ENCODE measurements around the gene CLN6.
"Not testable (repeated sequence)": the region's sequence is repeated elsewhere in the genome, so short reads cannot be mapped to it uniquely, and the experiment has no call there.

Gene CLN6

DNA sequence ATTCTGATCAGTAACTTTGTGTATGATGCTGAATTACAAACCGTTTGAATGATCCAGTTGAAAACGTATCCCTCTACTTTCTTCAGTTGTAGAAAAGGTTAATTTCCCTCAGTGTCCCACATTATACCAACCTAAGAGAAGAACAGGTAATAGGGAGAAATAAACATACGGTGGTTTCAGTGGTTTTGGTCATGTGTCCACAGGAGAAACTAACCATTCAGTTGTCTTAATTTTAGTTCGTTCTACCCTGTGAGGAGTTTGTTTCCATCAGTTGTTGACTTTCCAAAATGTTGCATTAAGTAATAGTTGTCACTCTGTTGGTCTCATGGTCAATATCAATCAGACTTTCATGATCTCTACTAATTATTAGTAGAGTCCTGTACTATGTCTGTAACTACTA, 39.5 kb downstream of the CLN6 start:
- no peak for DNase-seq (ENCODE audit: low read depth, low spot score)

DNA sequence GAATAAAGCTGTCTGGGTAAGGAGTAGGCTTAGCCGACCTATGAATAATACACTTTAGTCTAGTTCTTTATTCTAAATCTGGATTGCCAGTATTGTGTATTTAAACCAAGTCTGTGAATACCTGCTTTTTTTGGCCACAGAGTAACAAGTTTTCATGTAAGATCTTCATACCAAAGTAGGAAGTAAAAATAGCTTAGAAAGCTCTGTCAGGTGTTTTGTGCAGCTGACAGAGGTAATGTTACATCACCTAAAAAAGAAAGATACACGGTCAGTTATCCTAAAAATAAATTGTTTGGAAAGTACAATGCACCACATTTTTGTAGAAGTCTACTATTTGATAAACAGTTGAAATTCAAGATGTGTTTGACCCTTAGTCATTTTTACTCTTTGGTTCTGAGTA, 40.9 kb downstream of the CLN6 start:
- no peak for DNase-seq (ENCODE audit: low read depth, low spot score)

DNA sequence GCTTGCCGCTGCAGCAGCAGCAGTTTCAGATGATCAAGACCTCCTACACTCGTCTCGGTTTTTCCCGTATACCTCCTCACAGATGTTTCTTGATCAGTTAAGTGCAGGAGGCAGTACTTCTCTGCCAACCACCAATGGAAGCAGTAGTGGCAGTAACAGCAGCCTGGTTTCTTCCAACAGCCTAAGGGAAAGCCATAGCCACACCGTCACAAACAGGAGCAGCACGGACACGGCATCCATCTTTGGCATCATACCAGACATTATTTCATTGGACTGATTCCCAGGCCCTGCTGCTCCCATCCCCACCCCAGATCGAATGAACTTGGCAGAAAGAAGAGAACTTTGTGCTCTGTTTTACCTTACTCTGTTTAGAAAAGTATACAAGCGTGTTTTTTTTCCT, 42.0 kb downstream of the CLN6 start:
- DNase-seq (ENCODE audit: low read depth, low spot score): peak; percentile 18

DNA sequence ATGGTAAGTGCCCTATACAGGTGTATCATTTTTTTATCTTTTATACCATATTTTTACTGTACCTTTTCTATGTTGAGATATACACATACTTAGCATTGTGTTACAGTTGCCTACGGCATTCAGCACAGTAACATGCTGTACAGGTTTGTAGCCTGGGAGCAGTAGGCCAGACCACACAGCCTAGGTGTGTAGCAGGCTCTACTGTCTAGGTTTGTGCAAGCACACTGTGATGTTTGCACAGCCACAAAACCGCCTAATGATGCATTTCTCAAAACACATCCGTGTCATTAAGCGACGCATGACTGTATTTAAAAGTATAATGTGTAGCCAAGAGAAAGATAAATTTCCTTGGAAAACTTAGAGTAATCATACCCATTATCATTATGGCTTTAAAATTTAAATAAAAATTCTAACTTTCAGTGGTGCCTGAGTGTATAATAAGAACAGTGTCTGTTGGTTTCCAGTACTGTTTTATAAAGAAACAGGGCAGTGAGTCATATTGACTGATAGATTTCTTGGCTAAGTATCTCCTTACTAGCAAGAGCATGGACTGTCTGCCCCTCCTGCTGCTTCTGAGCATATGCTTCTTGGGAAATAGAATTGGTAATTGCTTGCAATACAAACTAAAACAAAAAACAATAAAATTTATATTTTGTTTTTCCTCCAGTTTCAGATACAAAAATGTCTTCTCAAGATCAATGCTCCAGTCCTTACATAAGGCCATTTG, 42.7 kb downstream of the CLN6 start:
- peak; percentile 21 for DNase-seq (ENCODE audit: low read depth, low spot score)

DNA sequence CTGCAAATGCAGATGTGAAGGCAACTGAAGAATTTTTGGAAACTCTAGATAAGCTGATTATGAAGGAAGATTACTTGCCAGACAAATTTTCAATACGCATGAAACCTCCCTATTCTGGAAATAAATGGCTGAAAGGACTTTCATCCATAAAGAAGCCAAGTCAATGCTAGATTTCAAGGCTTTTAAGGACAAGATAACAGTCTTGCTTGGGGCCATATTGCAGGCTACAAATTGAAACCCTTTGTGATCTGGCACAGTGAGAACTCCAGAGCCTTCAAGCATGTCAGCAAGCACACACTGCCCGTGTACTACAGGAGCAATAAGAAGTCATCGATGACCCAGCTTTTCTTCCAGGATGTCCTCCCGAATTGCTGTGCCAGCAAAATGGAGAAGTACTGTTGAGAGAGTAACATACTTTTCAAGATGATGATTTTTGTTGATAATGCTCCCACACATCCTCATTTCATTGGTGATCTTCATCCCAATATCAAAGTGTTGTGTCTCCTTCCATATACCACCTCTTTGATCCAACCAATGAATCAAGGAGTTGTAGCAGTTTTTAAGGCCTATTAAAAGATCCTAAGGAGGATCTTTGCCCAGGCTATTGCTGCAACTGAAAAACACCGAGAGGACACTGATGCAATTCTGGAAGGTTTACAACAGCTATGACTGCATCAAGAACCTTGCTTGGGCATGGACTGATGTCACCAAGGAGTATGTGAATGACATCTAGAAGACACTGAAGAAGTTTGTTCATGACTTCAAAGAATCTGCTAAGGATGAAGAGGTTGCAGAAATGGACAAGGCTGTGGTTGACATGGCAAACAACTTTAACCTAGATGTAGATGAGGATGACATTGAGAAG, 44.7 kb downstream of the CLN6 start:
- no peak for DNase-seq (ENCODE audit: low read depth, low spot score)

DNA sequence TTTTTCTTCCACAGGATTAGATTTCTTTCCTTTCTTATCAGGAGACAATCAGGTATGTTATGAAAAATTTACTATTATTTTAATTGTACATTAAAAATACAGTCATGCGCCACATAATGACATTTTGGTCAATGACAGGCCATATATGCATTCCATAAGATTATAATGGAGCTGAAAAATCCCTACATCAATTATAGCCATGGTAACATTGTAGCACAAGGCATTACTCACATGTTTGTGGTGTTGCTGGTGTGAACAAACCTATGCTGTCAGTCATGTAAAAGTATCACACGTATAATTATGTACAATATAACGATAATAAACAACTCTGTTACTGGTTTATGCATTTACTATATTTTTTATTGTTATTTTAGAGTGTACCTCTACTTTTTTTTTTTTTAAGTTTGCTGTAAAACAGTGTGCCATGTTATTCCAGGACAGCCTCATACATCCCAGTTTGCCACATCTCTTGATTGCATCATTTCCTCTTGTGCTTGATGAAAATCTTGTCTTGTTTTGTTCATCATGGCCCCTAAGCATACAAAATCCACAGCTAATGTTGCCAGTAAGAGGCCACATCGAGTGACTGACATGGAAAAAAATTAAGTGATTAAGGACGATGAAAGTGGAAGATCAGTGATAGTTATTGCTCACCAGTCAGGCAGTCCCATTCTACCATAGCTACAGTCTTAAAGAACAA, 45.8 kb downstream of the CLN6 start:
- DNase-seq (ENCODE audit: low read depth, low spot score): no peak

DNA sequence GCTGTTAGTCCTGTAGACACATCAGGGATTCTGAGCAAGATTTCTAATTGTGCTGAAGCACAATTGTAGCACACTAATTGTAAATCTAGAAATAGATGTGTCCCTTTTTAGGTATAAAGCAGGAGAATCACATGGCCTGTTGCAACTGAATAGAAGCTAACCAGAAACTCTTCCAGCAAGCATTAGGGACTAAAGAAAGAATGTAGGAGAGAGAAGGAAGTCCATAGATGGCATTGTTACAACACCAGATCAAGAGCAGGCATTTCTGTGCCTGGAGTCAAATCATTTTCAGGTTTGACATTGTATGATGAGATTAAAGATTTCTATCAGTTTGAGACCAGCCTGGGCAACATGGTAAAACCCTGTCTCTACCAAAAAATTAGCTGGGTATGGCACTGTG, 51.8 kb downstream of the CLN6 start:
- DNase-seq (ENCODE audit: low read depth, low spot score): no peak

DNA sequence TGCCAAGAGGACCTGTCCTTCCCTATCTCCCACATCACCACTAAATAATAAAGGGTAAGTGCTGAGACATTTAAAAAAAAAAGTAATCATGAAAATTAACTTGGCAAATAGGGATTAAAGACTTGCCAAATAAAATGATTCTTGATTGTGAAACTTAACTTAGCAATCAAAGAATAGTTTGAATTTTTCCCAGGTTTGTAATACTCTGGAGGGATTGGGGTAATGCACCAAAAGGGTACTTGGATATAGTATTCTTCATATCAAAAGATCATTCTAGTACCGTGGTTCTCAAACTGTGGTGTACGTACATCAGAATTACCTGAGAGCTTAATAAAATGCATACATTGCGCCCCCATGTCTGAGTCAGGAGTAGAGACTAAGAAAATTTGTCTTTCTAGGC, 52.9 kb downstream of the CLN6 start:
- no peak for DNase-seq (ENCODE audit: low read depth, low spot score)

DNA sequence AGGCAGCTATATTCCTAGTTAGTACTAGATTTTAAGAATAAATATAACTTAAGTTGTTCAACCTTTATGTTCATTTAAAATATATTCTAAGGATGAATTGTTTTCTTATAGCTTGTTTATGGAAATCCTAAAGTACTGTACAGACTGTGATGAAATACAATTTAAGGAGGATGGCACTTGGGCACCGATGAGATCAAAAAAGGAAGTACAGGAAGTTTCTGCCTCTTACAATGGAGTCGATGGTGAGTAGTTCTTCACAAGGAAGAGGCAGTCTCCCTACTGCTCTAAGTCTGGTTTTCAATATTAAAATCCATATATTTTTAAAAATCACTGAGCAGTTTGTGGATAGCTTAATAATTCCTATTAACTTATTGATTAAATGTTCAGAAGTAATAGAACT, 54.0 kb downstream of the CLN6 start:
- no peak for DNase-seq (ENCODE audit: low read depth, low spot score)

DNA sequence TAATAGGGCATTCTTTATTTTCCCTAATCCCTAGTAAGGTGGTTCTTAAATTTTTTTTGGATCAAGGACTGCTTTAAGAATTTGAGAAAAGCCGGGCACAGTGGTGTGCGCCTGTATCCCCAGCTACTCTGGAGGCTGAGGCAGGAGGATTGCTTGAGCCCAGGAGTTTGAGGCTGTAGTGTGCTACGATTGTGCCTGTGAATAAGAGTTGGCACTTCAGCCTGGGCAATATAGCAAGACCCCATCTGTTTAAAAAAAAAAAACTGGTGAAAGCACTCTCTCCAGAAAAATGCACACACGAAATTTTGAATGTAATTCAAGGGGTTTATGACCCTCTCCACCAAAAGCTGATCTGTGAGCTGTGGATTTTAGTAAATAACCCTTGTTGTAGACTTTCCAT, 56.4 kb downstream of the CLN6 start:
- no peak for DNase-seq (ENCODE audit: low read depth, low spot score)

DNA sequence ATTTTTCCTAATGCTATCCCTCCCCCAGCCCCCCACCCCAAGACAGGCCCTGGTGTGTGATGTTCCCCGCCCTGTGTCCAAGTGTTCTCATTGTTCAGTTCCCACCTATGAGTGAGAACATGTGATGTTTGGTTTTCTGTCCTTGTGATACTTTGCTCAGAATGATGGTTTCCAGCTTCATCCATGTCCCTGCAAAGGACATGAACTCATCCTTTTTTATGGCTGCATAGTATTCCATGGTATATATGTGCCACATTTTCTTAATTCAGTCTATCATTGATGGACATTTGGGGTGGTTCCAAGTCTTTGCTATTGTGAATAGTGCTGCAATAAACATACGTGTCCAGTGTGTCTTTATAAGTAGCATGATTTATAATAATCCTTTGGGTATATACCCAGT, 57.5 kb downstream of the CLN6 start:
- DNase-seq (ENCODE audit: low read depth, low spot score): not testable (repeated sequence)

DNA sequence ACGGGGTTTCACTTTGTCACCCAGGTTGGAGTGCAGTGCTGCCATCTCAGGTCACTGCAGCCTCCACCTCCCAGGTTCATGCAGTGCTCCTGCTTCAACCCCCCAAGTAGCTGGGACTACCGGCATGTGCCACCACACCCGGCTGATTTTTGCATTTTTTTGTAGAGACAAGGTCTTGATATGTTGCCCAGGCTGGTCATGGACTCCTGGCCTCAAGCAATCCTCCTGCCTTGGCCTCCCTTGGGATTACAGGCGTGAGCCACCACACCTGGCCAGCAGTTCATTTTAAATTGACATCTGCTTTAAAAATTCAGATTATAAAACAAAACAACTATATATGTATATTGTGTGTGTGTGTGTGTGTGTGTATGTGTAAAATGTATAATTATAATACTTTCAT, 62.7 kb downstream of the CLN6 start:
- no peak for DNase-seq (ENCODE audit: low read depth, low spot score)

DNA sequence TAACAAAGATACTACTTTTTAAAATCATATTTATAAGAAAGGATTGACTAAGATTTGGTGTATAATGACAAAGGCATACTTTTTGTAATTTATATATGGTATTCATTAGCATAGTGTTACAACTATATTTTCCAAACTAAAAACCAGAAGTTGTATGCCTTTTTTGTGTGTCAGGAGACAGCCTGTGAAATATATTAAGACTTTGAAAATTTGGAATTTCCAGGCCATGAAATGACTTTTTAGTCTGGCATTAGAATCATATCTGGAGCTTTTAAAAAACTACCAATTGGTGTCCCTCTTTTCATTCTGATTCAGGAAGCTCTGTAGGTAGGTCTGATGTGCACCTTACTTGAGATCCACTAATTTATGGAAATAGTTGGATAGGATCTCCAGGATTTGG, 66.3 kb downstream of the CLN6 start:
- no peak for DNase-seq (ENCODE audit: low read depth, low spot score)

DNA sequence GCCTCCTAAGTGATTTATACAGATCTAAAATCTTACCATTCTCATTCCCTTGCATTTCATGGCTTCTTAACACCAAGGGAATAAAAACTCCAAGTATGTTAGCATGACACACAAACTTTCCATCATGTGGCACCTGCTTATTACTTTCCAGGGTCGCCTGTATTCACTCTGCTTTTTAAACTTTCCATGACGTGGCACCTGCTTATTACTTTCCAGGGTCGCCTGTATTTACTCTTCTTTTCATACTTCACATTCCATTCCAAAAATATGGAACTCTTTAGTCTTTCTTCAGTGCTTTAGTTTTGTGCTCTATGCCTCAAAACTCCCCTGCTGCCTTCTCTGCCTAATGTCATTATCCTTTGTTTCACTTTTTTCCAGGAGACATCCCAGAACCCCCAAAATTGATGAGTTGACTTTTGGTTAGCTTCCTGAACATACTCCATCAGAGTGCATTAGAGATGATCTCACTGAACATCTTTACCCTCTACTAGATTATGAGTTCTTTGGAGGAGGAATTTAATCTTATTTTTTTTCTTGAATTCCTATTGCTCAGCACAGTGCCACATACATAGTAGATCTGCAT, 71.4 kb downstream of the CLN6 start:
- no peak for DNase-seq (ENCODE audit: low read depth, low spot score)

DNA sequence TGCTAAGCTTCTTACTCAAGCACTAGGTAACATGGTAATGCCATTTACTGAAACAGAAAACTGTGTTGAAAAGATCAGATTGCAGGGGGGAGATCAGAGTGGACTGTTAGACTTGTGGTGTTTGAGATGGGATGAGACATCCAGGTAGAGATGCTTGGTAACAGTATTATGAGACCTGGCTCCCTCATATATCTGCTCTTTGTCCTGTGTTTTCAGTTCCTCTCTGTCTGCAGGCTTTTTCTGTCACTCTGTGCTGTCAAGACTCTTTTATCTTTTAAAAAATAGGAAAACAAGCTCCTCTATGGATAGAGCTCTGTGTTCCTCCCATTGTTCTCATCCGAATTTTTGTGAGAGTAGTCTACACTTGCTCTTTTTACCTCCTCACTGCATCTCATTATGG, 72.5 kb downstream of the CLN6 start:
- DNase-seq (ENCODE audit: low read depth, low spot score): no peak
